ENCODE data around the gene RPL36AL. TPM values are rescaled to one million over a fixed set of nuclear protein-coding genes. Genes with fewer than 3 reads are reported as not detected.

The RPL36AL gene
- total and polyA plus RNA-seq, 10 of the 15 experiments (the other 5 are each of a cell fraction or from before 2014, with no cell fraction given): 222 to 1,379 (median 545) TPM

DNA sequence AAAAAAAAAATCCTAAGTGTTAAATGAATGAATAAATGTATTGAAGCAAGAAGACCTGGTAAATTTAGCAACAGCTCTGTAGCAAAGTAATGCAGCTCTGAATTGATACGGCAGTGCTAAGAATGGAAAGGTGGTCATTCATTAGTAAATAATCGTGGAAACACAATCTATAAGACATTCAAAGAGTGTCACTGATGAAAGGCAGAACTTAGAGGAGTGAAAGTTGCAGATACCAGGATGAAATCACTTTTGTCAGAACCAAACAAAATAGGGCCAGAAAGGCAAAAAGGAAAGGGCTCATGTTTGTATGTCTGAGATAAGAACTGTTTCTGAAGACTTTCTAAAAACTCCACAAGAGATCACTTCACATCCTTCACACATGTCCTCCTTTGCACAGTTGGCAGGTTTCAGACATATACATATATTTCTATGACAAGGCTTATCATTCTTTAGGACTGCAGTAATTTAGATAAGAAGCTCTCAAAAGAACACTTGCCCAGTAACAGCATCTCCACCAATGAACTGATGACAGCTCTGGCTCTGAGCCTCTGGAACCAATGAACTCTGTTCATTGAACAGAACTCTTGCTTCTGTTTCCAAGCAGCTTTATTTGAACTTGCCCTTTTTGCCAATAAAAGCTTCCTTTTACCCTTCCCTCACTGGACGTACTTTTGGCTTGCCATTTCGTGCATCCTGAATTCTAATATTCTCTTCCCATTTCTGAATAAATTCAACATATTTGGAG lies 25.9 kb downstream of the RPL36AL start:
- ChIA-PET RAD21 (ENCODE audit: unreplicated experiment) (interaction anchor here (0.6 to 4.0 kb wide), 9 partner anchors 8 to 133 kb away, joined by 3 to 27 read pairs (median 6); partner anchors contain the start of genes MGAT2, POLE2, RPL36AL and RPS29), CTCF (interaction anchor here (0.6 to 6.1 kb wide), 9 partner anchors 8 to 271 kb away, joined by 3 to 75 read pairs (median 3); partner anchors contain the start of genes KLHDC2, MGAT2 and RPS29), SMC1A (ENCODE audit: uncharacterized antibody, unreplicated experiment) (interaction anchor here (0.5 to 2.3 kb wide), 15 partner anchors 8 to 977 kb away, joined by 3 to 12 read pairs (median 4); partner anchors contain the start of genes NEMF, RPL36AL and RPS29), POLR2A (interaction anchor here (0.6 to 6.7 kb wide), 8 partner anchors 8 to 227 kb away, joined by 3 to 73 read pairs (median 7); partner anchors contain the start of genes KLHDC2, MGAT2, RPL36AL and RPS29)
- Histone ChIP-seq H3K4me2 (ENCODE audit: control insufficient read depth, insufficient read depth) (peak overlapping the region; percentile 72), H3K9ac (ENCODE audit: control insufficient read depth, insufficient read depth, low read length) (peak overlapping the region; percentile 61), H3K27ac (ENCODE audit: control insufficient read depth, insufficient read depth) (peak overlapping the region; percentile 85), H3K4me1 (ENCODE audit: control insufficient read depth, insufficient read depth, low read length) (peaks cover 17% of the 10 kb centered on the region), H3K4me3 (peak overlapping the region; percentile 50), H3K9me3 (replicated peaks; ENCODE audit: control insufficient read depth, insufficient read depth, low read length) (no peaks in the 10 kb centered on the region), H2AFZ (ENCODE audit: control insufficient read depth, low read depth, low read length) (peak overlapping the region; percentile 79), H4K20me1 (ENCODE audit: control insufficient read depth, insufficient read depth) (no peaks in the 10 kb centered on the region), H3K27me3 (replicated peaks in 1 of 2; ENCODE audit: control insufficient read depth in 2 of 2, insufficient read depth in 2 of 2, low read length in 1 of 2) (no peaks in the 10 kb centered on the region), H3K36me3 (ENCODE audit: control insufficient read depth in 2 of 2, insufficient read depth in 2 of 2, low read length in 1 of 2) (no peaks in the 10 kb centered on the region), H3K79me2 (ENCODE audit: control insufficient read depth, insufficient read depth, low read length) (peaks cover 25% of the 10 kb centered on the region)
- 0 out of 2 replicates have a peak, but pooled peaks have one; percentile 27 for TF ChIP-seq PML (IDR thresholded peaks at IDR 0.05; ENCODE audit: low read length)
- TF ChIP-seq KDM1A (IDR thresholded peaks at IDR 0.05; ENCODE audit: borderline replicate concordance): no peak
- TF ChIP-seq RFX5 (IDR thresholded peaks at IDR 0.05; ENCODE audit: low read depth, low read length): peak; percentile 93
- in situ Hi-C loops (cut with MboI) (no loop called here), intact Hi-C loops (cut with micrococcal nuclease; ENCODE audit: unreplicated experiment) (no loop called here)
- DNase-seq (ENCODE audit: low read depth, low spot score): peak; percentile 34
- FAIRE-seq: peak; percentile 64
- WGBS (ENCODE audit: insufficient coverage, insufficient replicate concordance, low lambda C conversion rate, missing lambda C conversion rate): 3% methylated on average over 4 of the region's 4 CpGs
- no TSS peak for BruUV-seq (replicated peaks)
- ATAC-seq: peak; percentile 25

DNA sequence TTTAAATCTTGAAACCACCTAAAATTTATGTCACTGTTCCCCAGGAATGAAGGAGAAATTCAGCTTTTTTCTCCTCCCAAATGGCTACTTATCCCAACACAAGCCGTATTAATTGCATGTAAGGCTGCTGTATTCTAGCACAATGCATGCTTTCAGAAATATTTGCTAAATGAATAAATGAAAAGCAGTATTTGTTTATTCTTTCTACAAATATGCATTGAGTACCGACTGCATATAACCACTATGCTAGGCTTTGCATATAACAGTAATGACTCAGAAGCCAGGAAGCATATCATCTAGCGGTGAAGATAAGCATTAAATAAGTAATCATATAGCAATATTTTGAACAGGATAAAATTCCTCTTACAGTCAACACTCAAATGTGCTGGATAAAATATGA lies 27.4 kb downstream of the RPL36AL start:
- H3K27me3 ChIP-seq (replicated peaks in 1 of 2; ENCODE audit: control insufficient read depth in 2 of 2, insufficient read depth in 2 of 2, low read length in 1 of 2): no peaks in the 10 kb centered on the region
- no TSS peak for BruUV-seq (replicated peaks)
- peaks cover 10% of the 10 kb centered on the region for H3K79me2 ChIP-seq (ENCODE audit: control insufficient read depth, insufficient read depth, low read length)
- POLR2A ChIA-PET: interaction anchor here (6.7 kb wide), 1 partner anchor 7 kb away, joined by 62 read pairs; the partner anchor contains the start of gene RPS29
- DNase-seq (ENCODE audit: low read depth, low spot score) (no peak), ATAC-seq (no peak), FAIRE-seq (no peak)
- H3K4me1 ChIP-seq (ENCODE audit: control insufficient read depth, insufficient read depth, low read length): peaks cover 17% of the 10 kb centered on the region
- WGBS (ENCODE audit: insufficient coverage, insufficient replicate concordance, low lambda C conversion rate, missing lambda C conversion rate): 4% methylated on average over 3 of the region's 3 CpGs
- SMC1A ChIA-PET (ENCODE audit: uncharacterized antibody, unreplicated experiment): no interaction called here
- 0 out of 2 replicates have a peak overlapping the region, but pooled peaks have one; percentile 9 for H2AFZ ChIP-seq (ENCODE audit: control insufficient read depth, low read depth, low read length)
- TF ChIP-seq NFIC (IDR thresholded peaks at IDR 0.05; ENCODE audit: low read depth, low read length) (0 out of 2 replicates have a peak, but pooled peaks have one; percentile 28), JUNB (IDR thresholded peaks at IDR 0.05) (peak; percentile 23; the same call in 1 of the 2 replicates), POU2F2 (IDR thresholded peaks at IDR 0.05; ENCODE audit: borderline replicate concordance, low read depth, low read length) (peak; percentile 55; the same call in 1 of the 3 replicates), CHD4 (IDR thresholded peaks at IDR 0.05) (no peak)
- TF ChIP-seq, protein P1, sequence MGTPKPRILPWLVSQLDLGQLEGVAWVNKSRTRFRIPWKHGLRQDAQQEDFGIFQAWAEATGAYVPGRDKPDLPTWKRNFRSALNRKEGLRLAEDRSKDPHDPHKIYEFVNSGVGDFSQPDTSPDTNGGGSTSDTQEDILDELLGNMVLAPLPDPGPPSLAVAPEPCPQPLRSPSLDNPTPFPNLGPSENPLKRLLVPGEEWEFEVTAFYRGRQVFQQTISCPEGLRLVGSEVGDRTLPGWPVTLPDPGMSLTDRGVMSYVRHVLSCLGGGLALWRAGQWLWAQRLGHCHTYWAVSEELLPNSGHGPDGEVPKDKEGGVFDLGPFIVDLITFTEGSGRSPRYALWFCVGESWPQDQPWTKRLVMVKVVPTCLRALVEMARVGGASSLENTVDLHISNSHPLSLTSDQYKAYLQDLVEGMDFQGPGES (IDR thresholded peaks at IDR 0.05): no peak
- in situ Hi-C loops (cut with MboI): no loop called here
- no peak overlapping the region; the same call in 1 of the 2 replicates for H3K27ac ChIP-seq (ENCODE audit: control insufficient read depth, insufficient read depth)
- no peaks in the 10 kb centered on the region for H3K9me3 ChIP-seq (replicated peaks; ENCODE audit: control insufficient read depth, insufficient read depth, low read length)
- H3K36me3 ChIP-seq (ENCODE audit: control insufficient read depth in 2 of 2, insufficient read depth in 2 of 2, low read length in 1 of 2): no peaks in the 10 kb centered on the region
- H3K9ac ChIP-seq (ENCODE audit: control insufficient read depth, insufficient read depth, low read length): no peak overlapping the region
- RAD21 ChIA-PET (ENCODE audit: unreplicated experiment): interaction anchor here (1.8 kb wide), 1 partner anchor 35 kb away, joined by 4 read pairs; no protein-coding TSS in a partner anchor
- intact Hi-C loops (cut with micrococcal nuclease; ENCODE audit: unreplicated experiment): no loop called here
- H3K4me2 ChIP-seq (ENCODE audit: control insufficient read depth, insufficient read depth): peak overlapping the region; percentile 21
- CTCF ChIA-PET: interaction anchor here (0.9 to 2.6 kb wide), 2 partner anchors 39 to 131 kb away, joined by 4 to 9 read pairs; no protein-coding TSS in a partner anchor
- 0 out of 2 replicates have a peak overlapping the region, but pooled peaks have one; percentile 11 for H3K4me3 ChIP-seq
- no peaks in the 10 kb centered on the region for H4K20me1 ChIP-seq (ENCODE audit: control insufficient read depth, insufficient read depth)
